ENCODE results near the gene NEGR1. TPM values are rescaled to one million over a fixed set of nuclear protein-coding genes. Genes with fewer than 3 reads are reported as not detected.

Gene NEGR1
- total and polyA plus RNA-seq, 4 donors: 0.08 to 0.14 (median 0.12) TPM; not detected in 1

- no peak for DNase-seq (ENCODE audit: low spot score)
- Histone ChIP-seq H3K4me3 (ENCODE audit: low read depth in 1 of 3, low read length in 3 of 3) (no peak overlapping the region), H3K27me3 (ENCODE audit: control insufficient read depth in 4 of 4, insufficient read depth in 4 of 4, low read length in 3 of 4) (no peaks in the 10 kb centered on the region), H3K9ac (ENCODE audit: low read depth in 1 of 2, low read length in 2 of 2) (no peak overlapping the region), H3K36me3 (ENCODE audit: control insufficient read depth in 4 of 4, insufficient read depth in 3 of 4, low read depth in 1 of 4, low read length in 3 of 4) (no peaks in the 10 kb centered on the region), H3K27ac (ENCODE audit: low read depth in 1 of 2, low read length in 2 of 2) (no peak overlapping the region), H3K9me3 (ENCODE audit: control insufficient read depth in 4 of 4, low read length in 3 of 4) (no peaks in the 10 kb centered on the region), H3K4me1 (ENCODE audit: control insufficient read depth in 4 of 4, insufficient read depth in 4 of 4, low read length in 3 of 4) (no peaks in the 10 kb centered on the region)
- WGBS: 65% methylated on average over 2 of the region's 2 CpGs
- TF ChIP-seq HNF4G (IDR thresholded peaks at IDR 0.05): no peak
- no peak for TF ChIP-seq CTCF (IDR thresholded peaks at IDR 0.05; ENCODE audit: low read depth, low read length, missing input control)
- TF ChIP-seq, protein P1, sequence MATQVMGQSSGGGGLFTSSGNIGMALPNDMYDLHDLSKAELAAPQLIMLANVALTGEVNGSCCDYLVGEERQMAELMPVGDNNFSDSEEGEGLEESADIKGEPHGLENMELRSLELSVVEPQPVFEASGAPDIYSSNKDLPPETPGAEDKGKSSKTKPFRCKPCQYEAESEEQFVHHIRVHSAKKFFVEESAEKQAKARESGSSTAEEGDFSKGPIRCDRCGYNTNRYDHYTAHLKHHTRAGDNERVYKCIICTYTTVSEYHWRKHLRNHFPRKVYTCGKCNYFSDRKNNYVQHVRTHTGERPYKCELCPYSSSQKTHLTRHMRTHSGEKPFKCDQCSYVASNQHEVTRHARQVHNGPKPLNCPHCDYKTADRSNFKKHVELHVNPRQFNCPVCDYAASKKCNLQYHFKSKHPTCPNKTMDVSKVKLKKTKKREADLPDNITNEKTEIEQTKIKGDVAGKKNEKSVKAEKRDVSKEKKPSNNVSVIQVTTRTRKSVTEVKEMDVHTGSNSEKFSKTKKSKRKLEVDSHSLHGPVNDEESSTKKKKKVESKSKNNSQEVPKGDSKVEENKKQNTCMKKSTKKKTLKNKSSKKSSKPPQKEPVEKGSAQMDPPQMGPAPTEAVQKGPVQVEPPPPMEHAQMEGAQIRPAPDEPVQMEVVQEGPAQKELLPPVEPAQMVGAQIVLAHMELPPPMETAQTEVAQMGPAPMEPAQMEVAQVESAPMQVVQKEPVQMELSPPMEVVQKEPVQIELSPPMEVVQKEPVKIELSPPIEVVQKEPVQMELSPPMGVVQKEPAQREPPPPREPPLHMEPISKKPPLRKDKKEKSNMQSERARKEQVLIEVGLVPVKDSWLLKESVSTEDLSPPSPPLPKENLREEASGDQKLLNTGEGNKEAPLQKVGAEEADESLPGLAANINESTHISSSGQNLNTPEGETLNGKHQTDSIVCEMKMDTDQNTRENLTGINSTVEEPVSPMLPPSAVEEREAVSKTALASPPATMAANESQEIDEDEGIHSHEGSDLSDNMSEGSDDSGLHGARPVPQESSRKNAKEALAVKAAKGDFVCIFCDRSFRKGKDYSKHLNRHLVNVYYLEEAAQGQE (IDR thresholded peaks at IDR 0.05): no peak
- no peak for TF ChIP-seq FOXA1 (IDR thresholded peaks at IDR 0.05)
- TF ChIP-seq RXRA (IDR thresholded peaks at IDR 0.05): no peak
- TF ChIP-seq, protein P2, sequence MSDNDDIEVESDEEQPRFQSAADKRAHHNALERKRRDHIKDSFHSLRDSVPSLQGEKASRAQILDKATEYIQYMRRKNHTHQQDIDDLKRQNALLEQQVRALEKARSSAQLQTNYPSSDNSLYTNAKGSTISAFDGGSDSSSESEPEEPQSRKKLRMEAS (IDR thresholded peaks at IDR 0.05): no peak
- no peak for TF ChIP-seq HNF4A (conservative IDR thresholded peaks at IDR 0.05)
- TF ChIP-seq NR2F2 (IDR thresholded peaks at IDR 0.05): no peak
- TF ChIP-seq GABPA (IDR thresholded peaks at IDR 0.05 in 1 of 2, conservative IDR thresholded peaks at IDR 0.05 in 1 of 2): no peak
- TF ChIP-seq RAD21 (IDR thresholded peaks at IDR 0.05): no peak
- TF ChIP-seq FOXA2 (IDR thresholded peaks at IDR 0.05): no peak
- no peak for TF ChIP-seq TAF1 (conservative IDR thresholded peaks at IDR 0.05)
- TF ChIP-seq YY1 (IDR thresholded peaks at IDR 0.05): no peak
- no peak for TF ChIP-seq SP1 (IDR thresholded peaks at IDR 0.05)
These were observed 397.2 kb downstream of the NEGR1 start for GRCh38 chr1:71885171-71885570.

DNA sequence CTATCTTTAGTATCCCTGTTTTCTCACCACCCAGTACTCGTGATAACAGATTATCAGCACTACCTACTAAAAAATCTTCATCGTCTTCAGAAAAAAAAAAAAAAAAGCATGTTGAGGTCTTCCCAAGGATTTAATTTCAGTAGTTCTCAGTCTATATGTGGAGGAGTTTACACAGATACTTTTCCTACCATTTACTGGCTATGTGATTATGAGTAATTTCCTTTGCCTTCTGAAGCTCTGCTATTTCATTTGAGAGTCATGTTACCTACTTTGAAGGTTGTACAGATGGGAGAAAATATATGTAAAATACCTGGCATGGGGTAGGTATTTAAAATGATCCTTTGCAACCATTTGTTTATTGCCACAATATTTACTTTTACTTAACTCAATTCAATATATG, 399.7 kb downstream of the NEGR1 start:
- TF ChIP-seq JUND (IDR thresholded peaks at IDR 0.05) (no peak), HNF4G (IDR thresholded peaks at IDR 0.05) (no peak), FOXA1 (IDR thresholded peaks at IDR 0.05) (no peak), ATF3 (IDR thresholded peaks at IDR 0.05) (no peak)
- Histone ChIP-seq H3K4me1 (ENCODE audit: control insufficient read depth in 4 of 4, insufficient read depth in 4 of 4, low read length in 3 of 4) (no peaks in the 10 kb centered on the region), H3K4me3 (ENCODE audit: low read depth in 1 of 3, low read length in 3 of 3) (no peak overlapping the region), H3K27me3 (ENCODE audit: control insufficient read depth in 4 of 4, insufficient read depth in 4 of 4, low read length in 3 of 4) (no peaks in the 10 kb centered on the region), H3K36me3 (ENCODE audit: control insufficient read depth in 4 of 4, insufficient read depth in 3 of 4, low read depth in 1 of 4, low read length in 3 of 4) (no peaks in the 10 kb centered on the region), H3K27ac (ENCODE audit: low read depth in 1 of 2, low read length in 2 of 2) (no peak overlapping the region), H3K9me3 (ENCODE audit: control insufficient read depth in 4 of 4, low read length in 3 of 4) (no peaks in the 10 kb centered on the region), H3K9ac (ENCODE audit: low read depth in 1 of 2, low read length in 2 of 2) (no peak overlapping the region)
- no peak for DNase-seq (ENCODE audit: low spot score)
- 54% methylated on average over 2 of the region's 2 CpGs for WGBS
